Esophagus muscularis mucosa (tissue), 4 donors: ENCODE measurements around the gene TLCD1. TPM values are rescaled to one million over a fixed set of nuclear protein-coding genes. Genes with fewer than 3 reads are reported as not detected.

Source experiments
- DNase-seq: peaks from one replicate; pipeline ENCODE4 v3.0.0-alpha.2; 2017; ENCODE audit errors: extremely low spot score
- H3K27ac ChIP-seq, 4 donors: fragments of 200-600 bp; sonication (generic); replicated peaks in 1 of 4; 1 replicate in 3 of 4; 2 replicates in 1 of 4; pipeline ENCODE4 v1.5.1; 2016 to 2019; ENCODE audit warnings: mild to moderate bottlenecking in 1 of 4
- H3K27me3 ChIP-seq, 4 donors: fragments of 200-600 bp; sonication (generic); one replicate each; pipeline versions ENCODE4 v1.5.1 to v1.6.0; 2016 to 2019
- H3K36me3 ChIP-seq, 4 donors: fragments of 200-600 bp; sonication (generic); one replicate each; pipeline ENCODE4 v1.5.1; 2016 to 2019
- H3K4me1 ChIP-seq, 4 donors: fragments of 200-600 bp; sonication (generic); one replicate each; pipeline ENCODE4 v1.5.1; 2016 to 2019
- H3K4me3 ChIP-seq, 4 donors: fragments of 200-600 bp; sonication (generic); 1 replicate in 2 of 4; 2 replicates in 2 of 4; pipeline ENCODE4 v1.5.1; 2016 to 2019; ENCODE audit warnings: mild to moderate bottlenecking in 4 of 4, moderate library complexity in 1 of 4
- H3K9me3 ChIP-seq, 4 donors: fragments of 200-600 bp; sonication (generic); 1 replicate in 3 of 4; 2 replicates in 1 of 4; pipeline ENCODE4 v1.5.1; 2016 to 2019
- CTCF ChIP-seq, 3 experiments: fragments of 200-600 bp in 2 of 3; fragments of 450-650 bp in 1 of 3; sonication (generic) in 2 of 3; IDR thresholded peaks; one replicate each; pipeline ENCODE4 v1.5.1; 2017 to 2019; ENCODE audit warnings: antibody characterized with exemption in 3 of 3, mild to moderate bottlenecking in 2 of 3, moderate library complexity in 1 of 3
- EP300 ChIP-seq: sonication (generic); formaldehyde crosslinking; IDR thresholded peaks from one replicate; pipeline ENCODE4 v1.6.1; 2017; ENCODE audit warnings: antibody characterized with exemption
- POLR2A ChIP-seq: fragments of 450-650 bp; IDR thresholded peaks from one replicate; pipeline ENCODE4 v1.6.1; 2017; ENCODE audit warnings: antibody characterized with exemption, moderate library complexity, mild to moderate bottlenecking, low read depth
- POLR2AphosphoS5 ChIP-seq, 2 donors: sonication (generic); formaldehyde crosslinking; IDR thresholded peaks; one replicate each; pipeline ENCODE4 v1.6.1; 2017; ENCODE audit warnings: antibody characterized with exemption in 2 of 2
- WGBS: methylation state at CpG from one replicate; pipeline ENCODE4 v1.1.5; 2018; 5-methylcytosine and 5-hydroxymethylcytosine counted together
- intact Hi-C: fragments of 100-400 bp; cut with DNase I; formaldehyde crosslinking; loops from one replicate; pipeline ENCODE4 v1.15.1; 2023
- total RNA-seq, 4 donors: library from RNA; depleted of rRNA; stranded (reverse); fragments of >200 nt; gene quantifications; one replicate each; pipeline versions ENCODE4 v1.1.0 to v1.2.1, GENCODE V29; 2016

Gene TLCD1
- total RNA-seq, 4 donors from 2014 or later = 1.0 to 1.5 (median 1.3) TPM; not detected in 1

- peak overlapping the region; percentile 13 to 60 (median 36) for H3K27ac ChIP-seq
- no peak overlapping the region for H3K4me3 ChIP-seq
- peaks cover 0 to 28% (median 23%) of the 10 kb centered on the region in 4 donors for H3K36me3 ChIP-seq
- peaks cover 33 to 48% (median 44%) of the 10 kb centered on the region in 4 donors for H3K4me1 ChIP-seq
- TF ChIP-seq CTCF (IDR thresholded peaks at IDR 0.05) (no peak), POLR2A (no peak), EP300 (no peak), POLR2AphosphoS5 (IDR thresholded peaks at IDR 0.05) (no peak)
- intact Hi-C loops = loop anchor here (2.0 kb wide), 1 partner anchor 23 kb away; the partner anchor contains the start of gene TLCD1
- WGBS = 56% methylated on average over 6 of the region's 11 CpGs
- H3K9me3 ChIP-seq = no peaks in the 10 kb centered on the region
- DNase-seq = no peak
- no peaks in the 10 kb centered on the region for H3K27me3 ChIP-seq
Measured at GRCh38 chr17:28749516-28750177, 23.6 kb upstream of the TLCD1 start.

GRCh38 chr17:28748852-28749515, 23.0 kb upstream of the TLCD1 start:
- DNase-seq = no peak

GRCh38 chr17:28747801-28748750, 22.0 kb upstream of the TLCD1 start:
- Histone ChIP-seq H3K27me3 (no peaks in the 10 kb centered on the region), H3K36me3 (peaks cover 0 to 28% (median 23%) of the 10 kb centered on the region in 4 donors), H3K27ac (no peak overlapping the region), H3K4me3 (no peak overlapping the region), H3K4me1 (peaks cover 43 to 62% (median 57%) of the 10 kb centered on the region in 4 donors), H3K9me3 (no peaks in the 10 kb centered on the region)
- TF ChIP-seq EP300 = no peak
- TF ChIP-seq CTCF (IDR thresholded peaks at IDR 0.05) = no peak
- TF ChIP-seq POLR2A = no peak
- intact Hi-C loops = loop anchor here (2.0 kb wide), 1 partner anchor 21 kb away; the partner anchor contains the start of gene TLCD1
- 93% methylated on average over 10 of the region's 18 CpGs for WGBS
- no peak for DNase-seq

More at GRCh38 chr17:28748852-28749515, 23.0 kb upstream of the TLCD1 start:
- Histone ChIP-seq H3K9me3 (no peaks in the 10 kb centered on the region), H3K27me3 (no peaks in the 10 kb centered on the region), H3K27ac (peak overlapping the region; percentile 13 to 60 (median 36)), H3K4me3 (no peak overlapping the region), H3K36me3 (peaks cover 0 to 28% (median 23%) of the 10 kb centered on the region in 4 donors), H3K4me1 (peaks cover 39 to 55% (median 51%) of the 10 kb centered on the region in 4 donors)
- TF ChIP-seq POLR2AphosphoS5 (IDR thresholded peaks at IDR 0.05) (no peak), EP300 (no peak), POLR2A (no peak), CTCF (IDR thresholded peaks at IDR 0.05) (no peak)
- intact Hi-C loops = loop anchor here (2.0 kb wide), 1 partner anchor 22 kb away; the partner anchor contains the start of gene TLCD1
- 75% methylated on average over 9 of the region's 18 CpGs for WGBS

GRCh38 chr17:28747051-28747691, 21.1 kb upstream of the TLCD1 start:
- Histone ChIP-seq H3K27ac (peak overlapping the region; percentile 37 to 95 (median 90)), H3K9me3 (no peaks in the 10 kb centered on the region), H3K4me1 (peaks cover 45 to 69% (median 62%) of the 10 kb centered on the region in 4 donors), H3K4me3 (no peak overlapping the region), H3K27me3 (no peaks in the 10 kb centered on the region), H3K36me3 (peaks cover 0 to 28% (median 23%) of the 10 kb centered on the region in 4 donors)
- 71% methylated on average over 3 of the region's 7 CpGs for WGBS
- no peak for DNase-seq
- intact Hi-C loops = no loop called here
- TF ChIP-seq CTCF (IDR thresholded peaks at IDR 0.05) (no peak), POLR2A (no peak), EP300 (no peak)
